Measurements from ENCODE around the gene SYPL2.

GRCh38 chr1:109529881-109530456 is 63.6 kb downstream of the SYPL2 start:
- TF ChIP-seq, protein P1, sequence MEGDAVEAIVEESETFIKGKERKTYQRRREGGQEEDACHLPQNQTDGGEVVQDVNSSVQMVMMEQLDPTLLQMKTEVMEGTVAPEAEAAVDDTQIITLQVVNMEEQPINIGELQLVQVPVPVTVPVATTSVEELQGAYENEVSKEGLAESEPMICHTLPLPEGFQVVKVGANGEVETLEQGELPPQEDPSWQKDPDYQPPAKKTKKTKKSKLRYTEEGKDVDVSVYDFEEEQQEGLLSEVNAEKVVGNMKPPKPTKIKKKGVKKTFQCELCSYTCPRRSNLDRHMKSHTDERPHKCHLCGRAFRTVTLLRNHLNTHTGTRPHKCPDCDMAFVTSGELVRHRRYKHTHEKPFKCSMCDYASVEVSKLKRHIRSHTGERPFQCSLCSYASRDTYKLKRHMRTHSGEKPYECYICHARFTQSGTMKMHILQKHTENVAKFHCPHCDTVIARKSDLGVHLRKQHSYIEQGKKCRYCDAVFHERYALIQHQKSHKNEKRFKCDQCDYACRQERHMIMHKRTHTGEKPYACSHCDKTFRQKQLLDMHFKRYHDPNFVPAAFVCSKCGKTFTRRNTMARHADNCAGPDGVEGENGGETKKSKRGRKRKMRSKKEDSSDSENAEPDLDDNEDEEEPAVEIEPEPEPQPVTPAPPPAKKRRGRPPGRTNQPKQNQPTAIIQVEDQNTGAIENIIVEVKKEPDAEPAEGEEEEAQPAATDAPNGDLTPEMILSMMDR (IDR thresholded peaks at IDR 0.05) = no peak
- no peak for TF ChIP-seq POLR2A (IDR thresholded peaks at IDR 0.05)
- no peak for TF ChIP-seq POLR2AphosphoS5 (IDR thresholded peaks at IDR 0.05)

Measured in gastroesophageal sphincter (tissue), 3 donors.